GM18868 (cell line): ENCODE results near the gene POU6F1.

Experiments
- ATAC-seq: cut with Tn5 transposase; IDR thresholded peaks from one replicate; pipeline ENCODE4 v1.9.1; 2021; ENCODE audit warnings: mild to moderate bottlenecking, moderate library complexity; ENCODE audit not compliant: unreplicated experiment

POU6F1 gene

GRCh38 chr12:51171884-51172514 lies 45.9 kb downstream of the POU6F1 start:
- ATAC-seq, result peak; percentile 10

- no peak for ATAC-seq
Measured at GRCh38 chr12:51163795-51164194, 54.1 kb downstream of the POU6F1 start.

GRCh38 chr12:51162217-51162616 lies 55.6 kb downstream of the POU6F1 start:
- no peak for ATAC-seq

GRCh38 chr12:51160814-51161459 lies 56.9 kb downstream of the POU6F1 start:
- no peak for ATAC-seq

- ATAC-seq, result no peak
Measured at GRCh38 chr12:51156245-51156765, 61.6 kb downstream of the POU6F1 start.

GRCh38 chr12:51152953-51153352 lies 64.9 kb downstream of the POU6F1 start:
- ATAC-seq, result no peak

GRCh38 chr12:51150777-51151176 lies 67.1 kb downstream of the POU6F1 start:
- no peak for ATAC-seq

- no peak for ATAC-seq
Measured at GRCh38 chr12:51147309-51147708, 70.6 kb downstream of the POU6F1 start.

- ATAC-seq, result no peak
Measured at GRCh38 chr12:51139292-51139844, 78.5 kb downstream of the POU6F1 start.
